ENCODE data around the gene GSE1. TPM values are rescaled to one million over a fixed set of nuclear protein-coding genes. Genes with fewer than 3 reads are reported as not detected.

GSE1 gene
- total and polyA plus RNA-seq, 2 experiments from 2014 or later: 32.4 to 135 TPM

DNA sequence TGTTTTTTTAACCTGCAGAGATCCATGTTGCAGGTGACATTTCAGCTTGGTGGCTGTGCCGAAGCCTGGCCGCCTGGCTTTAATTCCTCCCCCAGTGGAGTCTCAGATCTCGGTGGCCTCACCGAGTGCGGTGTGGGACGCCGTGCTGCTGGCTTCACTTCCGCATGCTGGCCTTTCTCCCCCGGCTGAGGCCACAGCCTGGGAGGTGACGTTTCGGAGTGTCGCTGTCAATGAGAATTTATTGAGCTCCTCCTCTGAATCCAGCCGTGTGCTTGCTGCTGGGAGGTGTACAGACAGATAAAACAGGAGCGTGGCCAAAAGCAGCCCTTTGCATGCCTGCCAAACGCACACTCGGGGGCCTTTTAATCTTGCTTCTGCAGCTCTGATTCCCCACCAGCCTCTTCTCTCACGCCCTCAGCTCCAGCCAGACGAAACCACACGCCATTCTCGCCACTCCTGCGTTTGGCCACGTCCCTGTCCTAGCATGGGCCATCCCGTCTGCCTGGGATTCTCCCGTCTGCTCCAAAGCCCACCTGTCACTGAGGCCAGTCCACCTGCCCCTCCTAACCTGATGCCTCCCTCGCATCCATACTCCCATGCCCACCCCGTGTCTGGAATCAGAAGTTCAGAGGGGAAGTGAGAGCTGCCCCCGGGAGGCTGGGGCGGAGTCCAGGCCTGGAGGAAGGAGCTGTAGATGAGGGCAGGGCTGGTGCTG lies 3.6 kb downstream of the GSE1 start:
- H3K79me2 ChIP-seq (replicated peaks; ENCODE audit: insufficient read depth): peaks cover 84% of the 10 kb centered on the region
- peaks cover 62% of the 10 kb centered on the region for H4K20me1 ChIP-seq (replicated peaks; ENCODE audit: insufficient read depth)
- peak overlapping the region; percentile 98; the same call in 1 of the 2 replicates for H3K4me2 ChIP-seq

More for the DNA sequence above, 3.6 kb downstream of the GSE1 start:
- no peak for DNase-seq (ENCODE audit: low spot score)
- ATAC-seq: no peak
- no peaks in the 10 kb centered on the region for H3K36me3 ChIP-seq (ENCODE audit: insufficient read depth)
- peaks cover 14% of the 10 kb centered on the region for H3K27me3 Mint-ChIP-seq (ENCODE audit: insufficient read depth, low read depth, poor library complexity)
- peaks cover 33% of the 10 kb centered on the region for H3K4me1 ChIP-seq (ENCODE audit: insufficient read depth)
- H3K36me3 Mint-ChIP-seq (ENCODE audit: low read depth): peaks cover 27% of the 10 kb centered on the region
- peaks cover 55% of the 10 kb centered on the region for H3K4me1 Mint-ChIP-seq
- peak overlapping the region; percentile 27; the same call in 2 of the 3 replicates for H3K4me3 Mint-ChIP-seq
- H3K27ac ChIP-seq (ENCODE audit: low read depth): no peak overlapping the region
- no peak overlapping the region for H2AFZ ChIP-seq
- H3F3A ChIP-seq (replicated peaks; ENCODE audit: low read depth): peaks cover 8% of the 10 kb centered on the region
- H3K9me3 Mint-ChIP-seq: no peaks in the 10 kb centered on the region
- no peak overlapping the region for H3K27ac Mint-ChIP-seq
- peak overlapping the region; percentile 34; the same call in 1 of the 2 replicates for H3K4me3 ChIP-seq
- no peaks in the 10 kb centered on the region for H3K9me2 ChIP-seq (ENCODE audit: insufficient read depth)
- H3K27me3 ChIP-seq (ENCODE audit: insufficient read depth): no peaks in the 10 kb centered on the region
- TF ChIP-seq, protein P1, sequence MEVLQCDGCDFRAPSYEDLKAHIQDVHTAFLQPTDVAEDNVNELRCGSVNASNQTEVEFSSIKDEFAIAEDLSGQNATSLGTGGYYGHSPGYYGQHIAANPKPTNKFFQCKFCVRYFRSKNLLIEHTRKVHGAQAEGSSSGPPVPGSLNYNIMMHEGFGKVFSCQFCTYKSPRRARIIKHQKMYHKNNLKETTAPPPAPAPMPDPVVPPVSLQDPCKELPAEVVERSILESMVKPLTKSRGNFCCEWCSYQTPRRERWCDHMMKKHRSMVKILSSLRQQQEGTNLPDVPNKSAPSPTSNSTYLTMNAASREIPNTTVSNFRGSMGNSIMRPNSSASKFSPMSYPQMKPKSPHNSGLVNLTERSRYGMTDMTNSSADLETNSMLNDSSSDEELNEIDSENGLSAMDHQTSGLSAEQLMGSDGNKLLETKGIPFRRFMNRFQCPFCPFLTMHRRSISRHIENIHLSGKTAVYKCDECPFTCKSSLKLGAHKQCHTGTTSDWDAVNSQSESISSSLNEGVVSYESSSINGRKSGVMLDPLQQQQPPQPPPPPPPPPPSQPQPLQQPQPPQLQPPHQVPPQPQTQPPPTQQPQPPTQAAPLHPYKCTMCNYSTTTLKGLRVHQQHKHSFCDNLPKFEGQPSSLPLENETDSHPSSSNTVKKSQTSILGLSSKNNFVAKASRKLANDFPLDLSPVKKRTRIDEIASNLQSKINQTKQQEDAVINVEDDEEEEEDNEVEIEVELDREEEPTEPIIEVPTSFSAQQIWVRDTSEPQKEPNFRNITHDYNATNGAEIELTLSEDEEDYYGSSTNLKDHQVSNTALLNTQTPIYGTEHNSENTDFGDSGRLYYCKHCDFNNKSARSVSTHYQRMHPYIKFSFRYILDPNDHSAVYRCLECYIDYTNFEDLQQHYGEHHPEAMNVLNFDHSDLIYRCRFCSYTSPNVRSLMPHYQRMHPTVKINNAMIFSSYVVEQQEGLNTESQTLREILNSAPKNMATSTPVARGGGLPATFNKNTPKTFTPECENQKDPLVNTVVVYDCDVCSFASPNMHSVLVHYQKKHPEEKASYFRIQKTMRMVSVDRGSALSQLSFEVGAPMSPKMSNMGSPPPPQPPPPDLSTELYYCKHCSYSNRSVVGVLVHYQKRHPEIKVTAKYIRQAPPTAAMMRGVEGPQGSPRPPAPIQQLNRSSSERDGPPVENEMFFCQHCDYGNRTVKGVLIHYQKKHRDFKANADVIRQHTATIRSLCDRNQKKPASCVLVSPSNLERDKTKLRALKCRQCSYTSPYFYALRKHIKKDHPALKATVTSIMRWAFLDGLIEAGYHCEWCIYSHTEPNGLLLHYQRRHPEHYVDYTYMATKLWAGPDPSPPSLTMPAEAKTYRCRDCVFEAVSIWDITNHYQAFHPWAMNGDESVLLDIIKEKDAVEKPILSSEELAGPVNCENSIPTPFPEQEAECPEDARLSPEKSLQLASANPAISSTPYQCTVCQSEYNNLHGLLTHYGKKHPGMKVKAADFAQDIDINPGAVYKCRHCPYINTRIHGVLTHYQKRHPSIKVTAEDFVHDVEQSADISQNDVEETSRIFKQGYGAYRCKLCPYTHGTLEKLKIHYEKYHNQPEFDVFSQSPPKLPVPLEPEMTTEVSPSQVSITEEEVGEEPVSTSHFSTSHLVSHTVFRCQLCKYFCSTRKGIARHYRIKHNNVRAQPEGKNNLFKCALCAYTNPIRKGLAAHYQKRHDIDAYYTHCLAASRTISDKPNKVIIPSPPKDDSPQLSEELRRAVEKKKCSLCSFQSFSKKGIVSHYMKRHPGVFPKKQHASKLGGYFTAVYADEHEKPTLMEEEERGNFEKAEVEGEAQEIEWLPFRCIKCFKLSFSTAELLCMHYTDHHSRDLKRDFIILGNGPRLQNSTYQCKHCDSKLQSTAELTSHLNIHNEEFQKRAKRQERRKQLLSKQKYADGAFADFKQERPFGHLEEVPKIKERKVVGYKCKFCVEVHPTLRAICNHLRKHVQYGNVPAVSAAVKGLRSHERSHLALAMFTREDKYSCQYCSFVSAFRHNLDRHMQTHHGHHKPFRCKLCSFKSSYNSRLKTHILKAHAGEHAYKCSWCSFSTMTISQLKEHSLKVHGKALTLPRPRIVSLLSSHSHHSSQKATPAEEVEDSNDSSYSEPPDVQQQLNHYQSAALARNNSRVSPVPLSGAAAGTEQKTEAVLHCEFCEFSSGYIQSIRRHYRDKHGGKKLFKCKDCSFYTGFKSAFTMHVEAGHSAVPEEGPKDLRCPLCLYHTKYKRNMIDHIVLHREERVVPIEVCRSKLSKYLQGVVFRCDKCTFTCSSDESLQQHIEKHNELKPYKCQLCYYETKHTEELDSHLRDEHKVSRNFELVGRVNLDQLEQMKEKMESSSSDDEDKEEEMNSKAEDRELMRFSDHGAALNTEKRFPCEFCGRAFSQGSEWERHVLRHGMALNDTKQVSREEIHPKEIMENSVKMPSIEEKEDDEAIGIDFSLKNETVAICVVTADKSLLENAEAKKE (CRISPR knock-in tag; IDR thresholded peaks at IDR 0.05): no peak
- TF ChIP-seq, protein P2, sequence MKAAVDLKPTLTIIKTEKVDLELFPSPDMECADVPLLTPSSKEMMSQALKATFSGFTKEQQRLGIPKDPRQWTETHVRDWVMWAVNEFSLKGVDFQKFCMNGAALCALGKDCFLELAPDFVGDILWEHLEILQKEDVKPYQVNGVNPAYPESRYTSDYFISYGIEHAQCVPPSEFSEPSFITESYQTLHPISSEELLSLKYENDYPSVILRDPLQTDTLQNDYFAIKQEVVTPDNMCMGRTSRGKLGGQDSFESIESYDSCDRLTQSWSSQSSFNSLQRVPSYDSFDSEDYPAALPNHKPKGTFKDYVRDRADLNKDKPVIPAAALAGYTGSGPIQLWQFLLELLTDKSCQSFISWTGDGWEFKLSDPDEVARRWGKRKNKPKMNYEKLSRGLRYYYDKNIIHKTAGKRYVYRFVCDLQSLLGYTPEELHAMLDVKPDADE (IDR thresholded peaks at IDR 0.05): no peak
- no peak for TF ChIP-seq POLR2AphosphoS5 (IDR thresholded peaks at IDR 0.05; ENCODE audit: low read depth)
- no peak for TF ChIP-seq EZH2phosphoT487 (IDR thresholded peaks at IDR 0.05; ENCODE audit: unreplicated experiment)
- no peak for TF ChIP-seq STAT1 (IDR thresholded peaks at IDR 0.05; ENCODE audit: unreplicated experiment)
- TF ChIP-seq NANOG (IDR thresholded peaks at IDR 0.05; ENCODE audit: borderline replicate concordance): no peak
- TF ChIP-seq EZH2 (IDR thresholded peaks at IDR 0.05; ENCODE audit: low read depth, unreplicated experiment): no peak
- TF ChIP-seq, protein P3, sequence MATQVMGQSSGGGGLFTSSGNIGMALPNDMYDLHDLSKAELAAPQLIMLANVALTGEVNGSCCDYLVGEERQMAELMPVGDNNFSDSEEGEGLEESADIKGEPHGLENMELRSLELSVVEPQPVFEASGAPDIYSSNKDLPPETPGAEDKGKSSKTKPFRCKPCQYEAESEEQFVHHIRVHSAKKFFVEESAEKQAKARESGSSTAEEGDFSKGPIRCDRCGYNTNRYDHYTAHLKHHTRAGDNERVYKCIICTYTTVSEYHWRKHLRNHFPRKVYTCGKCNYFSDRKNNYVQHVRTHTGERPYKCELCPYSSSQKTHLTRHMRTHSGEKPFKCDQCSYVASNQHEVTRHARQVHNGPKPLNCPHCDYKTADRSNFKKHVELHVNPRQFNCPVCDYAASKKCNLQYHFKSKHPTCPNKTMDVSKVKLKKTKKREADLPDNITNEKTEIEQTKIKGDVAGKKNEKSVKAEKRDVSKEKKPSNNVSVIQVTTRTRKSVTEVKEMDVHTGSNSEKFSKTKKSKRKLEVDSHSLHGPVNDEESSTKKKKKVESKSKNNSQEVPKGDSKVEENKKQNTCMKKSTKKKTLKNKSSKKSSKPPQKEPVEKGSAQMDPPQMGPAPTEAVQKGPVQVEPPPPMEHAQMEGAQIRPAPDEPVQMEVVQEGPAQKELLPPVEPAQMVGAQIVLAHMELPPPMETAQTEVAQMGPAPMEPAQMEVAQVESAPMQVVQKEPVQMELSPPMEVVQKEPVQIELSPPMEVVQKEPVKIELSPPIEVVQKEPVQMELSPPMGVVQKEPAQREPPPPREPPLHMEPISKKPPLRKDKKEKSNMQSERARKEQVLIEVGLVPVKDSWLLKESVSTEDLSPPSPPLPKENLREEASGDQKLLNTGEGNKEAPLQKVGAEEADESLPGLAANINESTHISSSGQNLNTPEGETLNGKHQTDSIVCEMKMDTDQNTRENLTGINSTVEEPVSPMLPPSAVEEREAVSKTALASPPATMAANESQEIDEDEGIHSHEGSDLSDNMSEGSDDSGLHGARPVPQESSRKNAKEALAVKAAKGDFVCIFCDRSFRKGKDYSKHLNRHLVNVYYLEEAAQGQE (IDR thresholded peaks at IDR 0.05; ENCODE audit: unreplicated experiment): no peak
- TF ChIP-seq, protein P4, sequence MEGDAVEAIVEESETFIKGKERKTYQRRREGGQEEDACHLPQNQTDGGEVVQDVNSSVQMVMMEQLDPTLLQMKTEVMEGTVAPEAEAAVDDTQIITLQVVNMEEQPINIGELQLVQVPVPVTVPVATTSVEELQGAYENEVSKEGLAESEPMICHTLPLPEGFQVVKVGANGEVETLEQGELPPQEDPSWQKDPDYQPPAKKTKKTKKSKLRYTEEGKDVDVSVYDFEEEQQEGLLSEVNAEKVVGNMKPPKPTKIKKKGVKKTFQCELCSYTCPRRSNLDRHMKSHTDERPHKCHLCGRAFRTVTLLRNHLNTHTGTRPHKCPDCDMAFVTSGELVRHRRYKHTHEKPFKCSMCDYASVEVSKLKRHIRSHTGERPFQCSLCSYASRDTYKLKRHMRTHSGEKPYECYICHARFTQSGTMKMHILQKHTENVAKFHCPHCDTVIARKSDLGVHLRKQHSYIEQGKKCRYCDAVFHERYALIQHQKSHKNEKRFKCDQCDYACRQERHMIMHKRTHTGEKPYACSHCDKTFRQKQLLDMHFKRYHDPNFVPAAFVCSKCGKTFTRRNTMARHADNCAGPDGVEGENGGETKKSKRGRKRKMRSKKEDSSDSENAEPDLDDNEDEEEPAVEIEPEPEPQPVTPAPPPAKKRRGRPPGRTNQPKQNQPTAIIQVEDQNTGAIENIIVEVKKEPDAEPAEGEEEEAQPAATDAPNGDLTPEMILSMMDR (conservative IDR thresholded peaks at IDR 0.05; ENCODE audit: low read depth in 2 of 2): no peak
- no peak for TF ChIP-seq ZNF331 (CRISPR knock-in tag; IDR thresholded peaks at IDR 0.05; ENCODE audit: low read depth)
- no peak for TF ChIP-seq JUNB (IDR thresholded peaks at IDR 0.05; ENCODE audit: unreplicated experiment)
- no peak for TF ChIP-seq ZNF114 (CRISPR knock-in tag; IDR thresholded peaks at IDR 0.05)
- no peak for TF ChIP-seq CREB1 (CRISPR knock-in tag; IDR thresholded peaks at IDR 0.05; ENCODE audit: low read depth)
